ENCODE results near the gene NTNG2.

The NTNG2 gene, protein sequence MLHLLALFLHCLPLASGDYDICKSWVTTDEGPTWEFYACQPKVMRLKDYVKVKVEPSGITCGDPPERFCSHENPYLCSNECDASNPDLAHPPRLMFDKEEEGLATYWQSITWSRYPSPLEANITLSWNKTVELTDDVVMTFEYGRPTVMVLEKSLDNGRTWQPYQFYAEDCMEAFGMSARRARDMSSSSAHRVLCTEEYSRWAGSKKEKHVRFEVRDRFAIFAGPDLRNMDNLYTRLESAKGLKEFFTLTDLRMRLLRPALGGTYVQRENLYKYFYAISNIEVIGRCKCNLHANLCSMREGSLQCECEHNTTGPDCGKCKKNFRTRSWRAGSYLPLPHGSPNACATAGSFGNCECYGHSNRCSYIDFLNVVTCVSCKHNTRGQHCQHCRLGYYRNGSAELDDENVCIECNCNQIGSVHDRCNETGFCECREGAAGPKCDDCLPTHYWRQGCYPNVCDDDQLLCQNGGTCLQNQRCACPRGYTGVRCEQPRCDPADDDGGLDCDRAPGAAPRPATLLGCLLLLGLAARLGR

GRCh38 chr9:132161743-132162184, at the start of gene NTNG2:
TSS of gene NTNG2 (plus strand) at chr9:132162058. CDS start at chr9:132166832, 4,774 bp downstream.
- Histone ChIP-seq H3K27me3 (ENCODE audit: low read length) (no peaks in the 10 kb centered on the region), H3K4me3 (ENCODE audit: insufficient read depth, low read length, poor library complexity, severe bottlenecking) (peak within 1 kb of the TSS; percentile 49)

DNA sequence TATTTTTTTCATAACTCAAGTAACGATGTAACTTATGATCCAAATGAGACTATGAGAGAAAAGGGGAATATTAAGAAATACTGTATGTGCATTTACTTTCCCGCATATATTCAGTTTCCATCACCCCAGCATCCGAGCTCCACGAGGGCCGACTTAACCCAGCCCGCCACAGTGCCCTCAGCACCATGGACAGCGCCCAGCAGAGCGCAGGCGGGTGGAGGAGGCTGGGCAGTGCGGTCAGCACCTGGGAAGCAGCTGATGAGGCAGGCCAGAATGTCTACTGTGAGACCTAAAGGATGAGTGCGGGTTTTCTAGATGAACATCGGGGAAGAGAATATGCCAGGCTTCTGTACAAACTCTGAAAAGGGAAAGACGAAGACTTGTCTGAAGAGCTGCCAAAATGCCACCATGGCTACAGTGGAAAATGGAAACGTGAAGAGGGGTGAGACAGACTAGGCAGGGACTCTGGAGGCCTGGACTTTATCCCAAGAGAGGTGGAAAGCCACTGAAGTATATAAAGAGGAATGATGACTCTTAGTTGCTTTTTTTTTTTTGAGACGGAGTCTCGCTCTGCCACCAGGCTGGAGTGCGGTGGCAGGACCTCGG, 47.7 kb upstream of the NTNG2 start:
- H3K79me2 ChIP-seq (ENCODE audit: insufficient read depth, low read length), result no peaks in the 10 kb centered on the region
- TF ChIP-seq EZH2phosphoT487 (conservative IDR thresholded peaks at IDR 0.05; ENCODE audit: low read length) (no peak), CTCF (IDR thresholded peaks at IDR 0.05; ENCODE audit: insufficient read depth, low read length, poor library complexity, severe bottlenecking) (no peak)
- no peak overlapping the region for H3K4me2 ChIP-seq (ENCODE audit: low read depth, low read length, poor library complexity, severe bottlenecking)

More at GRCh38 chr9:132161743-132162184, at the start of gene NTNG2:
- Histone ChIP-seq H3K9ac (ENCODE audit: low read length) (peak within 1 kb of the TSS; percentile 41; the same call in 1 of the 2 replicates), H3K9me3 (ENCODE audit: insufficient read depth, low read length) (no peaks in the 10 kb centered on the region), H3K36me3 (ENCODE audit: low read length) (no peaks in the 10 kb centered on the region), H3K9me2 (replicated peaks; ENCODE audit: insufficient read depth, low read length) (no peaks in the 10 kb centered on the region), H3F3A (ENCODE audit: insufficient read depth) (no peaks in the 10 kb centered on the region), H4K20me1 (ENCODE audit: low read depth, low read length) (no peaks in the 10 kb centered on the region), H2AFZ (ENCODE audit: low read depth, low read length, severe bottlenecking) (no peak within 1 kb of the TSS), H3K27ac (ENCODE audit: low read depth, low read length) (no peak within 1 kb of the TSS), H3K79me2 (ENCODE audit: insufficient read depth, low read length) (no peaks in the 10 kb centered on the region), H3K4me2 (ENCODE audit: low read depth, low read length, poor library complexity, severe bottlenecking) (peak within 1 kb of the TSS; percentile 54)
- no peak for TF ChIP-seq EZH2phosphoT487 (conservative IDR thresholded peaks at IDR 0.05; ENCODE audit: low read length)
- no peak for TF ChIP-seq CTCF (IDR thresholded peaks at IDR 0.05; ENCODE audit: insufficient read depth, low read length, poor library complexity, severe bottlenecking)

DNA sequence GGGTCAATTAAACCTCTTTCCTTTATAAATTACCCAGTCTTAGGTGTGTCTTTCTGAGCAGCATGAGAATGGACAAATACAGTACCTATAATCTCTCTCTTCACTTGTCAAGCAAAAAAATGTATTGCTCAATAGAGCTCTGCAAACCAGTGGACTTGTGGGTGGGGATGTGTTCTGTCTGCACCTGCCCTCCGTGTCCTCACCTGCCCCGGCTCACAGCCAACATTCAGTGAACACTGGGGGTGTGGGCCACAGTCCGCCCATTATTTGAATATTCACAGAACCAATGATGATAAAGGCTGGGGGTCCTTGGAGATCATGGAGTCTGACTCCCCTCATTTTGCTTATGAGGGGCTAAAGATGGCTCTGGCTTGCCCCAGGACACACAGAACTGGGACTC, 45.3 kb upstream of the NTNG2 start:
- no peak overlapping the region for H3K4me3 ChIP-seq (ENCODE audit: insufficient read depth, low read length, poor library complexity, severe bottlenecking)

More for the DNA sequence above, 47.7 kb upstream of the NTNG2 start:
- no peak overlapping the region for H3K9ac ChIP-seq (ENCODE audit: low read length)
- no peaks in the 10 kb centered on the region for H3K27me3 ChIP-seq (ENCODE audit: low read length)
- H3F3A ChIP-seq (ENCODE audit: insufficient read depth), result no peaks in the 10 kb centered on the region
- H3K4me3 ChIP-seq (ENCODE audit: insufficient read depth, low read length, poor library complexity, severe bottlenecking), result no peak overlapping the region
- H3K9me3 ChIP-seq (ENCODE audit: insufficient read depth, low read length), result no peaks in the 10 kb centered on the region
- H3K9me2 ChIP-seq (replicated peaks; ENCODE audit: insufficient read depth, low read length), result no peaks in the 10 kb centered on the region
- no peaks in the 10 kb centered on the region for H3K36me3 ChIP-seq (ENCODE audit: low read length)
- H2AFZ ChIP-seq (ENCODE audit: low read depth, low read length, severe bottlenecking), result no peak overlapping the region
- no peak overlapping the region for H3K27ac ChIP-seq (ENCODE audit: low read depth, low read length)
- no peaks in the 10 kb centered on the region for H4K20me1 ChIP-seq (ENCODE audit: low read depth, low read length)

More for the DNA sequence above, 45.3 kb upstream of the NTNG2 start:
- Histone ChIP-seq H3K27ac (ENCODE audit: low read depth, low read length) (no peak overlapping the region), H3K27me3 (ENCODE audit: low read length) (no peaks in the 10 kb centered on the region), H3K9ac (ENCODE audit: low read length) (no peak overlapping the region), H3K9me3 (ENCODE audit: insufficient read depth, low read length) (no peaks in the 10 kb centered on the region), H3F3A (ENCODE audit: insufficient read depth) (no peaks in the 10 kb centered on the region), H3K36me3 (ENCODE audit: low read length) (no peaks in the 10 kb centered on the region), H4K20me1 (ENCODE audit: low read depth, low read length) (no peaks in the 10 kb centered on the region), H3K4me2 (ENCODE audit: low read depth, low read length, poor library complexity, severe bottlenecking) (no peak overlapping the region), H3K9me2 (replicated peaks; ENCODE audit: insufficient read depth, low read length) (no peaks in the 10 kb centered on the region), H2AFZ (ENCODE audit: low read depth, low read length, severe bottlenecking) (no peak overlapping the region), H3K79me2 (ENCODE audit: insufficient read depth, low read length) (no peaks in the 10 kb centered on the region)
- TF ChIP-seq EZH2phosphoT487 (conservative IDR thresholded peaks at IDR 0.05; ENCODE audit: low read length) (no peak), CTCF (IDR thresholded peaks at IDR 0.05; ENCODE audit: insufficient read depth, low read length, poor library complexity, severe bottlenecking) (no peak)

All from SU-DHL-6 (cell line).